Left lung (tissue), 10 donors: Measurements from ENCODE around the gene MORN2. TPM values are rescaled to one million over a fixed set of nuclear protein-coding genes. Genes with fewer than 3 reads are reported as not detected.

Source experiments
- ATAC-seq: fragments of 200-7000 bp; cut with Tn5 transposase; one replicate; pipeline ENCODE4 v1.9.1; 2020; ENCODE audit warnings: moderate library complexity
- DNase-seq, 4 donors: peaks; one replicate each; pipeline ENCODE4 v3.0.0-alpha.2; 2013 to 2020
- H3K27ac ChIP-seq, 2 donors: fragments of 200-600 bp; sonication (generic) in 1 of 2; one replicate each; pipeline versions ENCODE4 v1.5.0 to v1.8.0; 2020 to 2021
- H3K27me3 ChIP-seq, 2 donors: fragments of 200-600 bp; sonication (generic) in 1 of 2; one replicate each; pipeline versions ENCODE4 v1.5.0 to v1.8.0; 2020 to 2021
- H3K36me3 ChIP-seq, 2 donors: fragments of 200-600 bp; sonication (generic) in 1 of 2; one replicate each; pipeline versions ENCODE4 v1.5.0 to v1.8.0; 2020 to 2021
- H3K4me1 ChIP-seq, 2 donors: fragments of 200-600 bp; one replicate each; pipeline ENCODE4 v1.8.0; 2021
- H3K4me3 ChIP-seq, 2 donors: fragments of 200-600 bp; sonication (generic) in 1 of 2; one replicate each; pipeline versions ENCODE4 v1.5.0 to v1.8.0; 2020 to 2021; ENCODE audit warnings: mild to moderate bottlenecking in 1 of 2
- H3K9me3 ChIP-seq, 2 donors: fragments of 200-600 bp; sonication (generic) in 1 of 2; one replicate each; pipeline versions ENCODE4 v1.5.0 to v1.8.0; 2020 to 2021
- intact Hi-C, 2 donors: fragments of 100-400 bp; cut with DNase I; formaldehyde crosslinking; loops; one replicate each; pipeline versions ENCODE4 v1.11.2 to v1.14.2; 2022
- polyA plus RNA-seq, 6 donors: library from polyadenylated mRNA; unstranded; fragments of 120-200 nt; gene quantifications; one replicate each; pipeline ENCODE4 v1.2.1, GENCODE V29; 2013; ENCODE audit not compliant: insufficient read length in 6 of 6
- total RNA-seq, 2 donors: library from RNA; stranded (reverse); fragmentation: NEBNext Ultra II Directional; extraction: Animal tissue kit (Norgen Biotek cat#: 25700); gene quantifications; one replicate each; pipeline ENCODE4 v1.2.1, GENCODE V29; 2021
- TF ChIP-seq, protein P1 (sequence below), 2 donors: fragments of 200-600 bp; sonication (generic) in 1 of 2; IDR thresholded peaks; one replicate each; pipeline versions ENCODE4 v1.5.0 to v1.8.0; 2021; ENCODE audit warnings: antibody characterized with exemption in 2 of 2
- donor health status: DM: no; HTN: yes; CAD: no.
- donor health status: DM: no; HTN: no; CAD: no.

Gene MORN2
- total and polyA plus RNA-seq, 8 donors: 14.8 to 36.9 (median 33.1) TPM

- no peaks in the 10 kb centered on the region for H3K36me3 ChIP-seq
These were observed 2.0 kb upstream of the MORN2 start for GRCh38 chr2:38873763-38874162.

DNA sequence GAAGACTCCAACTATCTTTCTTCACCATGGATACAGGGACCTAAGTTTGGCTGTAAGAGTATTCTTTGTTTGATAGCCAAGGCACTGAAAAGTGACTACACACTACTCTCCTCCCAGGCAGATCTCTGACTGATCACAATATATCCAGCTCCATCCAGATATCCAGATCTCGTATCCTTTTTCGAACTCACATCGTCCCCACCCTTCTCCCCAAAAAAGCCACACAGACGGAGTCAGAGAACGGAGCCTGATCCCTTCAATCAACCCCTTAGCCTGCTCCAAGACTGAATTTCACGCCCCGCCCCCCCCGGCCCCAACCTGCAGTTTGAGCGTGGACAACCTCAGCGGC is 575 bp upstream of the MORN2 start:
- peak overlapping the region; percentile 7 to 63 for H3K27ac ChIP-seq
- no peaks in the 10 kb centered on the region for H3K36me3 ChIP-seq
- no peaks in the 10 kb centered on the region for H3K27me3 ChIP-seq
- intact Hi-C loops: no loop called here
- peak overlapping the region; percentile 58 to 87 for H3K4me3 ChIP-seq
- H3K9me3 ChIP-seq: peaks cover 0 to 5% of the 10 kb centered on the region in 2 donors
- ATAC-seq (peak; percentile 25), DNase-seq (peak in 1 of 4 donors; percentile 14)
- peaks cover 5 to 15% of the 10 kb centered on the region in 2 donors for H3K4me1 ChIP-seq
- TF ChIP-seq, protein P1, sequence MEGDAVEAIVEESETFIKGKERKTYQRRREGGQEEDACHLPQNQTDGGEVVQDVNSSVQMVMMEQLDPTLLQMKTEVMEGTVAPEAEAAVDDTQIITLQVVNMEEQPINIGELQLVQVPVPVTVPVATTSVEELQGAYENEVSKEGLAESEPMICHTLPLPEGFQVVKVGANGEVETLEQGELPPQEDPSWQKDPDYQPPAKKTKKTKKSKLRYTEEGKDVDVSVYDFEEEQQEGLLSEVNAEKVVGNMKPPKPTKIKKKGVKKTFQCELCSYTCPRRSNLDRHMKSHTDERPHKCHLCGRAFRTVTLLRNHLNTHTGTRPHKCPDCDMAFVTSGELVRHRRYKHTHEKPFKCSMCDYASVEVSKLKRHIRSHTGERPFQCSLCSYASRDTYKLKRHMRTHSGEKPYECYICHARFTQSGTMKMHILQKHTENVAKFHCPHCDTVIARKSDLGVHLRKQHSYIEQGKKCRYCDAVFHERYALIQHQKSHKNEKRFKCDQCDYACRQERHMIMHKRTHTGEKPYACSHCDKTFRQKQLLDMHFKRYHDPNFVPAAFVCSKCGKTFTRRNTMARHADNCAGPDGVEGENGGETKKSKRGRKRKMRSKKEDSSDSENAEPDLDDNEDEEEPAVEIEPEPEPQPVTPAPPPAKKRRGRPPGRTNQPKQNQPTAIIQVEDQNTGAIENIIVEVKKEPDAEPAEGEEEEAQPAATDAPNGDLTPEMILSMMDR (IDR thresholded peaks at IDR 0.05): no peak

More at GRCh38 chr2:38873763-38874162, 2.0 kb upstream of the MORN2 start:
- TF ChIP-seq, protein P1 (IDR thresholded peaks at IDR 0.05): no peak
- Histone ChIP-seq H3K27me3 (no peaks in the 10 kb centered on the region), H3K4me1 (peaks cover 5 to 15% of the 10 kb centered on the region in 2 donors), H3K27ac (no peak overlapping the region), H3K4me3 (no peak overlapping the region), H3K9me3 (peaks cover 0 to 11% of the 10 kb centered on the region in 2 donors)
- intact Hi-C loops: no loop called here
- ATAC-seq (no peak), DNase-seq (no peak)

DNA sequence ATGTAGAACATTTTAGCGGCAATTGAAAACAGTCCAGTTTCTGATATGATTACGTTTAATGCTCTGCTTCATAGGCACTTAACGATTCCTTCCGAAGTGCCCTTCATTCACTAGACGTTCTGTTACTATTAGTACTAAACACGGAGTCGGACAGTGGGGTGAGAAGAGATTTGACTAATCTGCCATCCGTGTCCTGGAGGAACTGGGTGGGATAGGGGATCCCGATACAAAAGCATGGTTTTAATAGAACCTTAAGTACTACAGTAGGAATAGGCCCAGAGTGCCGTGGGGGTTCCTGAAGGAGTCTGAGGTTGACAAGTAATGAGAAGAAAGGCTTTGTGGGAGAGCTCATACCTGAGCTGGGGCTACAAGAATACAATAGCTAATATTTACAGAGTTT is 631 bp downstream of the MORN2 start:
- TF ChIP-seq, protein P1 (IDR thresholded peaks at IDR 0.05): no peak
- intact Hi-C loops: no loop called here
- peaks cover 5 to 15% of the 10 kb centered on the region in 2 donors for H3K4me1 ChIP-seq
- no peaks in the 10 kb centered on the region for H3K36me3 ChIP-seq
- DNase-seq (no peak), ATAC-seq (no peak)
- peak overlapping the region; percentile 58 to 87 for H3K4me3 ChIP-seq
- H3K27ac ChIP-seq: no peak overlapping the region
- no peaks in the 10 kb centered on the region for H3K9me3 ChIP-seq
- H3K27me3 ChIP-seq: no peaks in the 10 kb centered on the region

GRCh38 chr2:38886063-38886462 is 10.3 kb downstream of the MORN2 start:
- TF ChIP-seq, protein P1 (IDR thresholded peaks at IDR 0.05): no peak
- ATAC-seq: no peak
- DNase-seq: no peak
- H3K4me1 ChIP-seq: no peaks in the 10 kb centered on the region
- no peaks in the 10 kb centered on the region for H3K9me3 ChIP-seq
- no peak overlapping the region for H3K27ac ChIP-seq
- no peaks in the 10 kb centered on the region for H3K27me3 ChIP-seq
- no peak overlapping the region for H3K4me3 ChIP-seq
- H3K36me3 ChIP-seq: no peaks in the 10 kb centered on the region
- intact Hi-C loops: no loop called here

GRCh38 chr2:38887347-38887746 is 11.6 kb downstream of the MORN2 start:
- TF ChIP-seq, protein P1 (IDR thresholded peaks at IDR 0.05): no peak
- Histone ChIP-seq H3K27me3 (no peaks in the 10 kb centered on the region), H3K36me3 (no peaks in the 10 kb centered on the region), H3K4me3 (no peak overlapping the region), H3K27ac (no peak overlapping the region), H3K9me3 (no peaks in the 10 kb centered on the region), H3K4me1 (no peaks in the 10 kb centered on the region)
- no peak for ATAC-seq
- intact Hi-C loops: no loop called here
- DNase-seq: no peak
